Measurements from ENCODE around the gene HNRNPM.

DNA sequence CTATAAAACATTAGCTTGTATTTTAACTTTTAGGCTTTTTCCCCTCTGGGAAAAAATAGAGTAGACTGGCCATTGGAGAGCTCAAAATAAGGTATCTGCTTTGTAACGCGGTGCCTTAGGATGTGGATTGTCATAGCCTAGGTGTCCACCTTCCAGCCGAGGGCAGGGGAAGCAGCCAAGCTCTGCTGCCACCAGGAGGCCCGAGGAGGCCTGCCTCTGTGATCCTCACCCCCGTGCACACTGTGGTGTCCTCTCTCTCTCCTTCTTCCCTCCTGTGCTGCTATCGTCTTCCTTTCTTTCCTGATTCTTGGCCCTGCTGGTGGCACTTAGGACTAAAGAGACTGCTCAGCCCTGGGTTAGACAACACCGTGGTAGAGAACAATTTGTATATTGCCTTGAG lies 11.3 kb downstream of the HNRNPM start:
- TF ChIP-seq, protein P1, sequence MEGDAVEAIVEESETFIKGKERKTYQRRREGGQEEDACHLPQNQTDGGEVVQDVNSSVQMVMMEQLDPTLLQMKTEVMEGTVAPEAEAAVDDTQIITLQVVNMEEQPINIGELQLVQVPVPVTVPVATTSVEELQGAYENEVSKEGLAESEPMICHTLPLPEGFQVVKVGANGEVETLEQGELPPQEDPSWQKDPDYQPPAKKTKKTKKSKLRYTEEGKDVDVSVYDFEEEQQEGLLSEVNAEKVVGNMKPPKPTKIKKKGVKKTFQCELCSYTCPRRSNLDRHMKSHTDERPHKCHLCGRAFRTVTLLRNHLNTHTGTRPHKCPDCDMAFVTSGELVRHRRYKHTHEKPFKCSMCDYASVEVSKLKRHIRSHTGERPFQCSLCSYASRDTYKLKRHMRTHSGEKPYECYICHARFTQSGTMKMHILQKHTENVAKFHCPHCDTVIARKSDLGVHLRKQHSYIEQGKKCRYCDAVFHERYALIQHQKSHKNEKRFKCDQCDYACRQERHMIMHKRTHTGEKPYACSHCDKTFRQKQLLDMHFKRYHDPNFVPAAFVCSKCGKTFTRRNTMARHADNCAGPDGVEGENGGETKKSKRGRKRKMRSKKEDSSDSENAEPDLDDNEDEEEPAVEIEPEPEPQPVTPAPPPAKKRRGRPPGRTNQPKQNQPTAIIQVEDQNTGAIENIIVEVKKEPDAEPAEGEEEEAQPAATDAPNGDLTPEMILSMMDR (IDR thresholded peaks at IDR 0.05) = no peak
- TF ChIP-seq EZH2 (IDR thresholded peaks at IDR 0.05; ENCODE audit: borderline replicate concordance, insufficient read depth, low read depth, low read length, poor library complexity, severe bottlenecking) = no peak

Measured in B cell (primary cell).